Sigmoid colon (tissue), 7 donors: ENCODE data around the gene DPCD. TPM values are rescaled to one million over a fixed set of nuclear protein-coding genes. Genes with fewer than 3 reads are reported as not detected.
A peak's percentile ranks its signal among the peaks of the same experiment; 100 is the strongest.

Experiments
- DNase-seq: peaks from one replicate; pipeline ENCODE4 v3.0.0-alpha.2; 2019
- H3K27ac ChIP-seq, 4 donors: fragments of 200-600 bp; sonication (generic); one replicate each; pipeline ENCODE4 v1.5.1; 2016 to 2019; ENCODE audit warnings: mild to moderate bottlenecking in 1 of 4
- H3K27me3 ChIP-seq, 3 donors: fragments of 200-600 bp; sonication (generic); one replicate each; pipeline ENCODE4 v1.5.1; 2019; ENCODE audit warnings: mild to moderate bottlenecking in 1 of 3
- H3K36me3 ChIP-seq, 4 donors: fragments of 200-600 bp; sonication (generic); one replicate each; pipeline ENCODE4 v1.5.1; 2016 to 2019
- H3K4me1 ChIP-seq, 4 donors: fragments of 200-600 bp; sonication (generic); one replicate each; pipeline ENCODE4 v1.5.1; 2017 to 2019
- H3K4me3 ChIP-seq, 4 donors: fragments of 200-600 bp; sonication (generic); one replicate each; pipeline ENCODE4 v1.5.1; 2017 to 2019; ENCODE audit warnings: mild to moderate bottlenecking in 2 of 4, moderate library complexity in 1 of 4
- H3K9me3 ChIP-seq, 4 donors: fragments of 200-600 bp in 3 of 4; sonication (generic) in 3 of 4; one replicate each; pipeline versions ENCODE4 v1.5.1 to v1.6.1; 2013 to 2019
- EP300 ChIP-seq, 4 donors: sonication (generic); formaldehyde crosslinking; IDR thresholded peaks; one replicate each; pipeline ENCODE4 v1.6.1; 2017; ENCODE audit warnings: antibody characterized with exemption in 4 of 4
- POLR2A ChIP-seq, 2 donors: fragments of 450-650 bp; IDR thresholded peaks; one replicate each; pipeline ENCODE4 v1.6.1; 2016; ENCODE audit warnings: antibody characterized with exemption in 2 of 2, mild to moderate bottlenecking in 2 of 2, moderate library complexity in 2 of 2
- POLR2AphosphoS5 ChIP-seq, 4 donors: sonication (generic); formaldehyde crosslinking; IDR thresholded peaks; one replicate each; pipeline ENCODE4 v1.6.1; 2017; ENCODE audit warnings: antibody characterized with exemption in 4 of 4
- WGBS, 2 donors: extraction: QIAGEN DNeasy Blood & Tissue Kit; methylation state at CpG; one replicate each; pipeline ENCODE4 v1.1.7; 2013; 5-methylcytosine and 5-hydroxymethylcytosine counted together
- intact Hi-C: fragments of 100-400 bp; cut with DNase I; formaldehyde crosslinking; loops from one replicate; pipeline ENCODE4 v1.15.1; 2023
- polyA plus RNA-seq, 3 donors: library from polyadenylated mRNA; stranded (reverse); fragments of 200-250 nt; gene quantifications; one replicate each; pipeline ENCODE4 v1.2.3, GENCODE V29; 2013
- total RNA-seq, 4 donors: library from RNA; depleted of rRNA; stranded (reverse); fragments of >200 nt; gene quantifications; one replicate each; pipeline ENCODE4 v1.1.0, GENCODE V29; 2016
- TF ChIP-seq, protein P1 (sequence below), 4 experiments: fragments of 450-650 bp in 3 of 4; fragments of 200-600 bp in 1 of 4; IDR thresholded peaks; one replicate each; pipeline ENCODE4 v1.5.1; 2016 to 2019; ENCODE audit warnings: antibody characterized with exemption in 4 of 4, mild to moderate bottlenecking in 3 of 4, moderate library complexity in 2 of 4
- donor health status: healthy with polysubstance abuse.
- donor health status: Bipolar disorder and iron deficiency.
- donor health status: healthy.

DPCD gene
- total and polyA plus RNA-seq, 7 donors: 13.2 to 80.2 (median 25.7) TPM

DNA sequence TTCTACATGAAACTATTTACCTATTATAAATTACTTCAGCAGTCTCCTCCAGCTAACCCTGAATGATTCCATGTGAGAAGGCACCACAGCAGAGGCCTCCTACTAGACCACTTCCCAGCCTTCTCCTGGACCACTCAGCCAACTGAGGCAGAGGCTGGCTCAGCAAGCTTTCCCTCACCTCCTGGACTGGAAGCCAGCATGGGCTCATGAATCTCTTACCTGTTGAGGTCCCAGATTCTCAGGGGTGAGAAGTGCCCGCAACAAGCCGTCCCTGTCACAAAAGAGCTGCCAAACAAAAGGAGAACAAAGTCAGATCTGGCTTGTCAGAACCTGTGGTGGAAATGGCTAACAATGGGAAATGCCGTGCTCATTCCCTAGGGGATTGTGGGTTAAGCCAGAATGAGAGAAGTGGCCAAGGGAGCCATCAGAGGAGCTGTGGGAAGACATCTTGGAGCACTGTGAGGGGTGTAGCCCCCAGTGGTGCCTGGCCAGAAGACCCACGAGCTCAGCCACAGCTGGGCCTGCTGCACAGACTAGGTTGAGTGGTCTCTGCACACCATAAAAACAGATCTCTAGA is 36.5 kb downstream of the DPCD start:
- TF ChIP-seq POLR2A (IDR thresholded peaks at IDR 0.05) (no peak), POLR2AphosphoS5 (IDR thresholded peaks at IDR 0.05) (no peak), EP300 (IDR thresholded peaks at IDR 0.05) (no peak)
- TF ChIP-seq, protein P1, sequence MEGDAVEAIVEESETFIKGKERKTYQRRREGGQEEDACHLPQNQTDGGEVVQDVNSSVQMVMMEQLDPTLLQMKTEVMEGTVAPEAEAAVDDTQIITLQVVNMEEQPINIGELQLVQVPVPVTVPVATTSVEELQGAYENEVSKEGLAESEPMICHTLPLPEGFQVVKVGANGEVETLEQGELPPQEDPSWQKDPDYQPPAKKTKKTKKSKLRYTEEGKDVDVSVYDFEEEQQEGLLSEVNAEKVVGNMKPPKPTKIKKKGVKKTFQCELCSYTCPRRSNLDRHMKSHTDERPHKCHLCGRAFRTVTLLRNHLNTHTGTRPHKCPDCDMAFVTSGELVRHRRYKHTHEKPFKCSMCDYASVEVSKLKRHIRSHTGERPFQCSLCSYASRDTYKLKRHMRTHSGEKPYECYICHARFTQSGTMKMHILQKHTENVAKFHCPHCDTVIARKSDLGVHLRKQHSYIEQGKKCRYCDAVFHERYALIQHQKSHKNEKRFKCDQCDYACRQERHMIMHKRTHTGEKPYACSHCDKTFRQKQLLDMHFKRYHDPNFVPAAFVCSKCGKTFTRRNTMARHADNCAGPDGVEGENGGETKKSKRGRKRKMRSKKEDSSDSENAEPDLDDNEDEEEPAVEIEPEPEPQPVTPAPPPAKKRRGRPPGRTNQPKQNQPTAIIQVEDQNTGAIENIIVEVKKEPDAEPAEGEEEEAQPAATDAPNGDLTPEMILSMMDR (IDR thresholded peaks at IDR 0.05): no peak
- peak; percentile 46 for DNase-seq
- Histone ChIP-seq H3K36me3 (peaks cover 0 to 62% (median 12%) of the 10 kb centered on the region in 4 donors), H3K27ac (no peak overlapping the region), H3K4me3 (no peak overlapping the region), H3K9me3 (no peaks in the 10 kb centered on the region), H3K27me3 (no peaks in the 10 kb centered on the region), H3K4me1 (no peaks in the 10 kb centered on the region)
- 84 to 96% methylated on average over 4 of the region's 4 CpGs for WGBS, 2 donors
- intact Hi-C loops: no loop called here

DNA sequence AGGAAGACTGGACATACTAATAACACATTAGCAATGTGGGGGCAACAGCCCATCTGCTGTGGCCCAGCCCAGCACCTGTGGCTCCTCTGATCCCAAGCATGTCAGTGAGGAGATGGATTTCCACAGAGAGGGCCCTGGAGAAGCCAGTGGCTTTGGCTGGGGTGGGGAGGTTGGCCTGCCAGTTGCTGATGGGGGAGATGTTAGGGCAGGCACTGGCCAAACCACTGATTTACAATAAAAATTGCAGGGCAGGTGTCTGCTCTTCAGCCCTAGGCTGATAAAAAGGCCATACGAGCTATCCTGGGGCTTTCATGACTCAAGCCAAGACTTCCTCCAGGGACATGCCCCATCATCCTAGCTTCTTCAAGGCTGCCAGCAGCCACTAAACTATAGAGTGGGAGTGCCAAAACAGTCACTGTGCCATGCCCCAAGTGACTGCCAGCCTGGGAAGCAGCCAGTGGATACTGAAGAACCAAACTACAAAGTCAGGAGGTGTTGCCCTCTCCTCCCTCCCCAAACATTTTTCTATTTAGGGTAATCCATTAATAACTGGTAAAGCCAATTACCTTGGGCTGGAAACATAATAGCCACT is 37.8 kb downstream of the DPCD start:
- intact Hi-C loops: no loop called here
- DNase-seq: no peak
- TF ChIP-seq POLR2AphosphoS5 (IDR thresholded peaks at IDR 0.05) (no peak), EP300 (IDR thresholded peaks at IDR 0.05) (no peak), POLR2A (IDR thresholded peaks at IDR 0.05) (no peak)
- TF ChIP-seq, protein P1 (IDR thresholded peaks at IDR 0.05): no peak
- H3K27ac ChIP-seq: no peak overlapping the region
- H3K36me3 ChIP-seq: peaks cover 0 to 57% (median 9%) of the 10 kb centered on the region in 4 donors
- H3K4me1 ChIP-seq: no peaks in the 10 kb centered on the region
- no peak overlapping the region for H3K4me3 ChIP-seq
- no peaks in the 10 kb centered on the region for H3K27me3 ChIP-seq
- WGBS, 2 donors: 85 to 91% methylated on average over 1 of the region's 1 CpG
- no peaks in the 10 kb centered on the region for H3K9me3 ChIP-seq

DNA sequence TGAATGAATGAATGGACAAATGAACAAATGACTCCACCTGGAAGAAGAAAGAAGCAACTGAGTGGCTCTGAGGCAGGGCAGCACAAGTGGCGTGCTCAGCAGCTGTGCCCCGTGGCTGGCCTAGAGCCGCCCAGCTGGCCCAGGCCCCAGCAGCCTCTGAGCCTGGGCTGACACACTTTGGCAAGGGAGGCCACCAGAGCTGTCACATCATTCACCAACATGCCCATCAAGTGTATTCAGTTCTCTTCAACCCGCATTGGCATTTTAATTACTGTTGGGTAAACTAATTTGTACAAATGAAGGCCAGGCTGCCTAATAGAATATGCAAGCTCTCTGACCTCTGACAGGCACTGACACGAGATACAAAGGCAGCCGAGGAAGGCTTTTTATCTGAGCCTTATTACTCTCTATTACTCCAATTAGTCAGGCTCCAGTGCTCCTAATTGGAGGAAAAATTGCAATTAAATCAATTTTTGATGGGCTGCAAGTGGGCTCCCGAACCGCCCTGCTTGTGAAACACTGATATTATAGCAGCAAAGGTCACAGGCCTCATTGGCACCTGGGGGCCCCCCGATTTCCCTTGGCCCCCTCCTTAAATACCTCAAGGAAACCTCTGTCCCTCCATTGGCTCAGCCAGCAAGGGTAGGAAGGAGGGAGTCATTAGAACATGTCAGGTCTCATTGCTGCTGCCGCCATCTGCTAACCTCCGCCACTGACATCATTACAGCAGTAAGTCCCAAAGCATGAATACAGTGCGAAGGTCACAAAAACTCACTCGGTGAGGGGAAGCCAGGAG is 41.9 kb downstream of the DPCD start:
- no peak overlapping the region for H3K4me3 ChIP-seq
- H3K27ac ChIP-seq: no peak overlapping the region
- 92 to 94% methylated on average over 13 of the region's 13 CpGs for WGBS, 2 donors
- TF ChIP-seq, protein P1 (IDR thresholded peaks at IDR 0.05): no peak
- TF ChIP-seq POLR2AphosphoS5 (IDR thresholded peaks at IDR 0.05) (no peak), EP300 (IDR thresholded peaks at IDR 0.05) (no peak), POLR2A (IDR thresholded peaks at IDR 0.05) (no peak)
- peaks cover 0 to 6% (median 0%) of the 10 kb centered on the region in 4 donors for H3K4me1 ChIP-seq
- H3K9me3 ChIP-seq: no peaks in the 10 kb centered on the region
- peaks cover 0 to 18% (median 0%) of the 10 kb centered on the region in 4 donors for H3K36me3 ChIP-seq
- DNase-seq: peak; percentile 38
- no peaks in the 10 kb centered on the region for H3K27me3 ChIP-seq
- intact Hi-C loops: no loop called here

DNA sequence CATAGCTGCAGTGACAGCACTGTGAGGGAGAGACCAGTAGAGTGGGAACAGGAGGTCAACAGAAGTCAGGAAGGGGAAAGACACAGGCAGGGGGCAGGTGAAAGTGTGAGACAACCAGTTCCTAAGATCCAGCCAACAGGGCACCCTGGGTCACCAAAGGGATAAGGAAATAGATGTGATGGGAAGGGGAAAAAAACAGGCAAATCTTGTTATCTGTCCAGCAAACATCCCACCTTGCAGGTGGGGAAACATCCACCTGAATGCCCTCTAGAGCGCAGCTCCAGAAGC is 42.5 kb downstream of the DPCD start:
- 95 to 100% methylated on average over 1 of the region's 1 CpG for WGBS, 2 donors
- DNase-seq: peak; percentile 20
- Histone ChIP-seq H3K9me3 (no peaks in the 10 kb centered on the region), H3K27me3 (no peaks in the 10 kb centered on the region), H3K4me1 (peaks cover 0 to 6% (median 0%) of the 10 kb centered on the region in 4 donors), H3K27ac (no peak overlapping the region), H3K36me3 (peaks cover 0 to 16% (median 0%) of the 10 kb centered on the region in 4 donors), H3K4me3 (no peak overlapping the region)
- intact Hi-C loops: no loop called here
- TF ChIP-seq POLR2AphosphoS5 (IDR thresholded peaks at IDR 0.05) (no peak), EP300 (IDR thresholded peaks at IDR 0.05) (no peak), POLR2A (IDR thresholded peaks at IDR 0.05) (no peak)
- TF ChIP-seq, protein P1 (IDR thresholded peaks at IDR 0.05): no peak
